ENCODE data around the gene PNMA8B. TPM values are rescaled to one million over a fixed set of nuclear protein-coding genes. Genes with fewer than 3 reads are reported as not detected.
"Not testable (repeated sequence)": the region's sequence is repeated elsewhere in the genome, so short reads cannot be mapped to it uniquely, and the experiment has no call there.

PNMA8B gene
- total RNA-seq, 5 donors from 2014 or later (not counting 1 experiment from before 2014, with no cell fraction given): 0.20 to 1.1 (median 0.44) TPM

DNA sequence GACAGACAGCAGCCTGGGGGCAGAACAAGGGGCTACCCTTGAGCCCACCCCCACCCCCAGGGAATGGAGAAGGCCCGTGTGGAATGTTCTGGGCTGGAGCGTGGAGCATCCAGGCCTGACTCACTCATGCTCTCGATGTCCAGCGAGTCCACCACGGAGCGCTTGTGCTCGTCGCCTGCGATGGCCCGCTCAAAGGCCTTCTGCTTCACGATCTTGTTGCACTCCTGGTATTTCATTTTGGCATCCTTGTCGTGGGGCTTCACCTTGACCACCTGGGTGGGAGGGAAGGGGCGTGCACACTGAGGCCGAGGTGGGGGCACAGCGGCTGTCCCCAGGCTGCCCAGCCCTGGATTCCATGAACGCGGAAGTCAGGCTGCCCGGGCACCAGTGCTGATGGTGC, 31.1 kb upstream of the PNMA8B start:
- CTCF ChIA-PET: interaction anchor here (0.6 kb wide), 2 partner anchors 132 to 134 kb away, joined by 9 to 11 read pairs; partner anchors contain the start of gene DACT3 (in 1 of the 2)
- not testable (repeated sequence) for H3K27ac ChIP-seq (ENCODE audit: low read length); H3K9me3 Mint-ChIP-seq; H3K36me3 ChIP-seq (ENCODE audit: control insufficient read depth in 2 of 2, extremely low read depth in 1 of 2, insufficient read depth in 1 of 2, low read length in 1 of 2); H3K4me3 Mint-ChIP-seq; DNase-seq; H3K36me3 Mint-ChIP-seq; ATAC-seq (replicated peaks in 1 of 4); H3K4me3 ChIP-seq (ENCODE audit: control insufficient read depth in 1 of 2, extremely low read depth in 1 of 2, low read length in 1 of 2); H3K9me3 ChIP-seq; H3K27me3 Mint-ChIP-seq
- peaks cover 47 to 54% (median 49%) of the 10 kb centered on the region in 3 donors for H3K4me1 Mint-ChIP-seq
- peaks cover 0 to 22% of the 10 kb centered on the region in 2 experiments for H3K27me3 ChIP-seq (replicated peaks in 1 of 2; ENCODE audit: control insufficient read depth in 2 of 2, extremely low read depth in 1 of 2, insufficient read depth in 2 of 2, low read length in 1 of 2)
- POLR2A ChIA-PET: interaction anchor here in 1 of 2 donors (0.5 kb wide), 1 partner anchor 94 kb away, joined by 6 read pairs; no protein-coding TSS in a partner anchor
- H3K27ac Mint-ChIP-seq: peak overlapping the region in 1 of 2 donors; percentile 52
- H3K4me1 ChIP-seq (ENCODE audit: control insufficient read depth in 1 of 2, extremely low read depth in 1 of 2, insufficient read depth in 2 of 2, low read length in 2 of 2): peaks cover 14 to 42% of the 10 kb centered on the region in 2 experiments
- WGBS (ENCODE audit: insufficient coverage): 96% methylated on average over 9 of the region's 18 CpGs

- Histone ChIP-seq H3K4me3 (ENCODE audit: control insufficient read depth in 1 of 2, extremely low read depth in 1 of 2, low read length in 1 of 2) (no peak overlapping the region), H3K9me3 (no peaks in the 10 kb centered on the region), H3K36me3 (ENCODE audit: control insufficient read depth in 2 of 2, extremely low read depth in 1 of 2, insufficient read depth in 1 of 2, low read length in 1 of 2) (no peaks in the 10 kb centered on the region), H3K27ac (ENCODE audit: low read length) (no peak overlapping the region), H3K4me1 (ENCODE audit: control insufficient read depth in 1 of 2, extremely low read depth in 1 of 2, insufficient read depth in 2 of 2, low read length in 2 of 2) (peaks cover 20 to 50% of the 10 kb centered on the region in 2 experiments), H3K27me3 (replicated peaks in 1 of 2; ENCODE audit: control insufficient read depth in 2 of 2, extremely low read depth in 1 of 2, insufficient read depth in 2 of 2, low read length in 1 of 2) (peaks cover 0 to 10% of the 10 kb centered on the region in 2 experiments)
- no peaks in the 10 kb centered on the region for H3K36me3 Mint-ChIP-seq
- H3K27ac Mint-ChIP-seq: peak overlapping the region; percentile 99
- H3K4me1 Mint-ChIP-seq: peaks cover 59 to 63% (median 61%) of the 10 kb centered on the region in 3 donors
- H3K4me3 Mint-ChIP-seq: no peak overlapping the region
- DNase-seq (no peak), ATAC-seq (replicated peaks in 1 of 4) (no peak)
- H3K27me3 Mint-ChIP-seq: no peaks in the 10 kb centered on the region
- ChIA-PET CTCF (interaction anchor here (0.9 to 1.8 kb wide), 3 partner anchors 13 to 16 kb away, joined by 4 to 7 read pairs (median 5); no protein-coding TSS in a partner anchor), POLR2A (interaction anchor here (0.6 to 0.7 kb wide), 3 partner anchors 43 to 193 kb away, joined by 5 to 8 read pairs (median 7); no protein-coding TSS in a partner anchor)
- WGBS (ENCODE audit: insufficient coverage): no CpG with 5 or more reads among the region's 2 CpGs
- H3K9me3 Mint-ChIP-seq: peaks cover 0 to 3% (median 3%) of the 10 kb centered on the region in 3 donors
Measured at GRCh38 chr19:46524308-46524707, 28.6 kb upstream of the PNMA8B start.

DNA sequence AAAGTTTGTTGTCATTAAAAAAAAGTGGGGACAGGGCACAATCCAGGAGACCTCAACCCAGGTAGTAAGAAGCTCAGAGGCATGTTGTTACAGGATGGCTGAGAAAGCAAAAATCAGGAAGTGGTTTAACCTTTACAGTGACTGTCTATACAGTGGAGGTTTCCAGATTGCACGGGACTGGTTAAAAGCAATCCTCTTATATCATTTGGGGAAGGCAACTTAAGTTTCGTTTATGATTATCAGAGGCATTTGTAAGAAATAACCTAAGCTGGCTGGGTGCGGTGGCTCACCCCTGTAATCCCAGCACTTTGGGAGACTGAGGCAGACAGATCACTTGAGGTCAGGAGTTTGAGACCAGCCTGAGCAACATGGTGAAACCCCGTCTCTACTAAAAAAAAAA, 27.3 kb upstream of the PNMA8B start:
- H3K27me3 ChIP-seq (replicated peaks in 1 of 2; ENCODE audit: control insufficient read depth in 2 of 2, extremely low read depth in 1 of 2, insufficient read depth in 2 of 2, low read length in 1 of 2); H3K9me3 Mint-ChIP-seq; H3K36me3 ChIP-seq (ENCODE audit: control insufficient read depth in 2 of 2, extremely low read depth in 1 of 2, insufficient read depth in 1 of 2, low read length in 1 of 2); H3K36me3 Mint-ChIP-seq; H3K9me3 ChIP-seq; H3K27me3 Mint-ChIP-seq: not testable (repeated sequence)
- POLR2A ChIA-PET: interaction anchor here in 1 of 2 donors (0.5 to 0.6 kb wide), 3 partner anchors 361 to 621 kb away, joined by 3 to 7 read pairs (median 3); partner anchors contain the start of gene MYPOP
- Histone ChIP-seq H3K4me3 (ENCODE audit: control insufficient read depth in 1 of 2, extremely low read depth in 1 of 2, low read length in 1 of 2) (peak overlapping the region in 1 of 2 donors; percentile 5), H3K27ac (ENCODE audit: low read length) (peak overlapping the region; percentile 56), H3K4me1 (ENCODE audit: control insufficient read depth in 1 of 2, extremely low read depth in 1 of 2, insufficient read depth in 2 of 2, low read length in 2 of 2) (peaks cover 24 to 58% of the 10 kb centered on the region in 2 experiments)
- CTCF ChIA-PET: interaction anchor here (0.5 to 0.8 kb wide), 7 partner anchors 12 to 1129 kb away, joined by 3 to 9 read pairs (median 3); no protein-coding TSS in a partner anchor
- no CpG with 5 or more reads among the region's 4 CpGs for WGBS (ENCODE audit: insufficient coverage)
- Mint-ChIP-seq H3K27ac (peak overlapping the region; percentile 99), H3K4me3 (peak overlapping the region; percentile 66 to 70 (median 70)), H3K4me1 (peaks cover 62 to 68% (median 67%) of the 10 kb centered on the region in 3 donors)
- peak in 16 of 35 experiments; percentile 9 to 69 (median 22) for DNase-seq
- ATAC-seq (replicated peaks in 1 of 4): peak; percentile 97 to 99 (median 98)

- H3K27ac Mint-ChIP-seq: peak overlapping the region; percentile 83 to 99
- H3K36me3 Mint-ChIP-seq: no peaks in the 10 kb centered on the region
- ChIA-PET CTCF (interaction anchor here (0.5 to 0.8 kb wide), 3 partner anchors 148 to 270 kb away, joined by 3 to 13 read pairs (median 3); no protein-coding TSS in a partner anchor), POLR2A (no interaction called here)
- WGBS (ENCODE audit: insufficient coverage): 100% methylated on average over 8 of the region's 14 CpGs
- peaks cover 64 to 74% (median 73%) of the 10 kb centered on the region in 3 donors for H3K4me1 Mint-ChIP-seq
- Histone ChIP-seq H3K4me3 (ENCODE audit: control insufficient read depth in 1 of 2, extremely low read depth in 1 of 2, low read length in 1 of 2) (no peak overlapping the region), H3K36me3 (ENCODE audit: control insufficient read depth in 2 of 2, extremely low read depth in 1 of 2, insufficient read depth in 1 of 2, low read length in 1 of 2) (no peaks in the 10 kb centered on the region), H3K27ac (ENCODE audit: low read length) (no peak overlapping the region), H3K27me3 (replicated peaks in 1 of 2; ENCODE audit: control insufficient read depth in 2 of 2, extremely low read depth in 1 of 2, insufficient read depth in 2 of 2, low read length in 1 of 2) (no peaks in the 10 kb centered on the region), H3K9me3 (no peaks in the 10 kb centered on the region), H3K4me1 (ENCODE audit: control insufficient read depth in 1 of 2, extremely low read depth in 1 of 2, insufficient read depth in 2 of 2, low read length in 2 of 2) (peaks cover 26 to 58% of the 10 kb centered on the region in 2 experiments)
- DNase-seq (no peak), ATAC-seq (replicated peaks in 1 of 4) (no peak)
- no peaks in the 10 kb centered on the region for H3K27me3 Mint-ChIP-seq
- H3K9me3 Mint-ChIP-seq: peaks cover 0 to 3% (median 3%) of the 10 kb centered on the region in 3 donors
- H3K4me3 Mint-ChIP-seq: peak overlapping the region in 1 of 3 donors; percentile 1
Measured at GRCh38 chr19:46521241-46521868, 25.7 kb upstream of the PNMA8B start.

GRCh38 chr19:46520616-46521015, 24.9 kb upstream of the PNMA8B start:
- CTCF ChIA-PET: interaction anchor here in 1 of 2 donors (1.0 kb wide), 1 partner anchor 17 kb away, joined by 4 read pairs; no protein-coding TSS in a partner anchor
- H3K4me1 ChIP-seq (ENCODE audit: control insufficient read depth in 1 of 2, extremely low read depth in 1 of 2, insufficient read depth in 2 of 2, low read length in 2 of 2): peaks cover 26 to 65% of the 10 kb centered on the region in 2 experiments
- no peak overlapping the region for H3K4me3 ChIP-seq (ENCODE audit: control insufficient read depth in 1 of 2, extremely low read depth in 1 of 2, low read length in 1 of 2)
- H3K9me3 ChIP-seq: no peaks in the 10 kb centered on the region
- POLR2A ChIA-PET: interaction anchor here in 1 of 2 donors (0.8 kb wide), 1 partner anchor 105 kb away, joined by 5 read pairs; no protein-coding TSS in a partner anchor
- Mint-ChIP-seq H3K27me3 (no peaks in the 10 kb centered on the region), H3K4me1 (peaks cover 71 to 76% (median 74%) of the 10 kb centered on the region in 3 donors), H3K9me3 (peaks cover 0 to 3% (median 3%) of the 10 kb centered on the region in 3 donors), H3K27ac (peak overlapping the region; percentile 88 to 89), H3K4me3 (peak overlapping the region in 1 of 3 donors; percentile 1), H3K36me3 (no peaks in the 10 kb centered on the region)
- H3K27me3 ChIP-seq (replicated peaks in 1 of 2; ENCODE audit: control insufficient read depth in 2 of 2, extremely low read depth in 1 of 2, insufficient read depth in 2 of 2, low read length in 1 of 2): no peaks in the 10 kb centered on the region
- no peaks in the 10 kb centered on the region for H3K36me3 ChIP-seq (ENCODE audit: control insufficient read depth in 2 of 2, extremely low read depth in 1 of 2, insufficient read depth in 1 of 2, low read length in 1 of 2)
- no peak overlapping the region for H3K27ac ChIP-seq (ENCODE audit: low read length)
- WGBS (ENCODE audit: insufficient coverage): no CpG with 5 or more reads among the region's 6 CpGs
- ATAC-seq (replicated peaks in 1 of 4): no peak
- no peak for DNase-seq

DNA sequence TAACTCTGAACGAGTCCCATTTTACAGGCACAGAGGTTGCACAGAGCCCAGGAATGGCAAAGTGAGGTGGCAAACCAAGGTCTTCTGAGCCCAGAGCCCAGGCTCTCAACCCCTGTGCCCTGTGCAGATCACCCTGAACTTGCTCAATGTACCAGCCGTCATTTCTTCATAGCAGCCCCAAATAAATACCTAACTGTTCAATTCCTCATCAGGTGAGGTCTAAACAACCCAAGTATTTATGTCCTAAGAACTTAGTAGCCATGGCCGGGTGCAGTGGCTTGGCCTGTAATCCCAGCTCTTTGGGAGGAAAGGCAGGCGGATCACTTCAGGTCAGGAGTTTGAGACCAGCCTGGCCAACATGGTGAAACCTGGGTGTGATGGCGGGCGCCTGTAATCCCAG, 21.8 kb upstream of the PNMA8B start:
- peaks cover 45 to 53% (median 53%) of the 10 kb centered on the region in 3 donors for H3K4me1 Mint-ChIP-seq
- WGBS (ENCODE audit: insufficient coverage): 91% methylated on average over 3 of the region's 6 CpGs

More for the DNA sequence above, 21.8 kb upstream of the PNMA8B start:
- ChIA-PET CTCF (interaction anchor here (0.7 to 1.1 kb wide), 3 partner anchors 9 to 122 kb away, joined by 3 to 6 read pairs (median 3); no protein-coding TSS in a partner anchor), POLR2A (no interaction called here)
- Mint-ChIP-seq H3K27ac (peak overlapping the region; percentile 57 to 76), H3K36me3 (no peaks in the 10 kb centered on the region), H3K9me3 (no peaks in the 10 kb centered on the region), H3K4me3 (no peak overlapping the region), H3K27me3 (peaks cover 0 to 16% of the 10 kb centered on the region in 2 donors)
- Histone ChIP-seq H3K27me3 (replicated peaks in 1 of 2; ENCODE audit: control insufficient read depth in 2 of 2, extremely low read depth in 1 of 2, insufficient read depth in 2 of 2, low read length in 1 of 2) (peaks cover 0 to 27% of the 10 kb centered on the region in 2 experiments), H3K4me3 (ENCODE audit: control insufficient read depth in 1 of 2, extremely low read depth in 1 of 2, low read length in 1 of 2) (no peak overlapping the region), H3K27ac (ENCODE audit: low read length) (no peak overlapping the region), H3K9me3 (no peaks in the 10 kb centered on the region), H3K36me3 (ENCODE audit: control insufficient read depth in 2 of 2, extremely low read depth in 1 of 2, insufficient read depth in 1 of 2, low read length in 1 of 2) (no peaks in the 10 kb centered on the region), H3K4me1 (ENCODE audit: control insufficient read depth in 1 of 2, extremely low read depth in 1 of 2, insufficient read depth in 2 of 2, low read length in 2 of 2) (peaks cover 22 to 53% of the 10 kb centered on the region in 2 experiments)
- no peak for ATAC-seq (replicated peaks in 1 of 4)
- no peak for DNase-seq
